DND-41 (cell line): ENCODE data around the gene FAM13A.

Source experiments
- ATAC-seq: fragments of 200-7000 bp; cut with Tn5 transposase; 3 replicates; pipeline ENCODE4 v1.9.1; 2021; ENCODE audit warnings: low read depth; ENCODE audit not compliant: insufficient read depth
- DNase-seq: peaks from one replicate; pipeline ENCODE4 v3.0.0-alpha.2; 2020
- H2AFZ ChIP-seq: 2 replicates; pipeline ENCODE4 v1.6.0; 2012; ENCODE audit warnings: low read depth, low read length
- H3K27ac ChIP-seq: 2 replicates; pipeline ENCODE4 v1.5.1; 2012; ENCODE audit warnings: low read length, inconsistent platforms
- H3K27me3 ChIP-seq: fragments of 200-600 bp; sonication (generic); 2 replicates; pipeline ENCODE4 v1.6.0; 2012; ENCODE audit warnings: low read length, mild to moderate bottlenecking, inconsistent platforms; ENCODE audit not compliant: insufficient read depth, poor library complexity
- H3K36me3 ChIP-seq: 2 replicates; pipeline ENCODE4 v1.5.1; 2012; ENCODE audit warnings: low read length, inconsistent platforms; ENCODE audit not compliant: insufficient read depth
- H3K4me1 ChIP-seq: 2 replicates; pipeline ENCODE4 v1.5.1; 2012; ENCODE audit warnings: mild to moderate bottlenecking, low read length; ENCODE audit not compliant: insufficient read depth
- H3K4me2 ChIP-seq: 2 replicates; pipeline ENCODE4 v1.6.0; 2012; ENCODE audit warnings: mild to moderate bottlenecking, moderate library complexity, low read length, inconsistent platforms; ENCODE audit not compliant: insufficient read depth
- H3K4me3 ChIP-seq, 2 experiments: fragments of 200-600 bp in 1 of 2; shearing (Covaris generic) in 1 of 2; 2 replicates each; pipeline ENCODE4 v1.5.1; 2012 to 2016; ENCODE audit warnings: inconsistent platforms in 2 of 2, low read length in 2 of 2, mild to moderate bottlenecking in 2 of 2, low read depth in 1 of 2, moderate library complexity in 1 of 2
- H3K79me2 ChIP-seq: 2 replicates; pipeline ENCODE4 v1.6.0; 2012; ENCODE audit warnings: low read length, inconsistent platforms; ENCODE audit not compliant: insufficient read depth
- H3K9ac ChIP-seq: 2 replicates; pipeline ENCODE4 v1.6.0; 2012; ENCODE audit warnings: low read depth, mild to moderate bottlenecking, inconsistent platforms, low read length, moderate library complexity
- H3K9me3 ChIP-seq: 2 replicates; pipeline ENCODE4 v1.5.1; 2012; ENCODE audit warnings: low read length, moderate library complexity, mild to moderate bottlenecking, inconsistent platforms; ENCODE audit not compliant: insufficient read depth, severe bottlenecking
- H4K20me1 ChIP-seq: 2 replicates; pipeline ENCODE4 v1.6.0; 2012; ENCODE audit warnings: low read length; ENCODE audit not compliant: insufficient read depth
- EZH2 ChIP-seq: IDR thresholded peaks from 3 replicates; pipeline ENCODE4 v1.6.1; 2012; ENCODE audit warnings: borderline replicate concordance, low read depth, mild to moderate bottlenecking, moderate library complexity, low read length, inconsistent platforms; ENCODE audit not compliant: severe bottlenecking
- TF ChIP-seq, protein P1 (sequence below): IDR thresholded peaks from 2 replicates; pipeline ENCODE4 v1.5.1; 2012; ENCODE audit warnings: borderline replicate concordance, low read length, moderate library complexity, mild to moderate bottlenecking; ENCODE audit not compliant: poor library complexity, severe bottlenecking; ENCODE audit errors: extremely low read depth

FAM13A gene

DNA sequence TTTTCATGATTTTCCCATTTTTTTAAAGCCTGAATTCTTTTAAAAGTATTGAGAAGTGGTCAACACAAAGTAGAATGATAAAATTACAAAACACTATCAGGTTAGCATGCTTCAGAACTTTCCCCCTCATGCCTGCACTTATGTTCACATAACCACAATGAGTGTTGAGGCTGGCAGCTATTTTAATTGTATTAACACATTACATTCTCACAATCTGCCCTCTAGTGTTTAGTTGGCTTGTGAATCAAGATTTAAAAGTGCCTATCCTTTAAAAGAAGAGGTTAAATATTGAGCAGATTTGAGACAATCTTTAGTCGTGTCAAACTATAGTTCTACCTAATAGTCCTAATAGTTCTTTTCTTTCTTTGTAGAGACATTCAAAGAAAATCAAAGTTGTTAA is 265.7 kb downstream of the FAM13A start:
- Histone ChIP-seq H3K27me3 (no peaks in the 10 kb centered on the region), H3K79me2 (no peaks in the 10 kb centered on the region), H3K27ac (no peak overlapping the region), H3K4me3 (no peak overlapping the region), H3K36me3 (no peaks in the 10 kb centered on the region), H3K4me2 (no peak overlapping the region), H4K20me1 (no peaks in the 10 kb centered on the region), H3K9me3 (no peaks in the 10 kb centered on the region), H2AFZ (no peak overlapping the region), H3K9ac (no peak overlapping the region), H3K4me1 (no peaks in the 10 kb centered on the region)
- TF ChIP-seq, protein P1, sequence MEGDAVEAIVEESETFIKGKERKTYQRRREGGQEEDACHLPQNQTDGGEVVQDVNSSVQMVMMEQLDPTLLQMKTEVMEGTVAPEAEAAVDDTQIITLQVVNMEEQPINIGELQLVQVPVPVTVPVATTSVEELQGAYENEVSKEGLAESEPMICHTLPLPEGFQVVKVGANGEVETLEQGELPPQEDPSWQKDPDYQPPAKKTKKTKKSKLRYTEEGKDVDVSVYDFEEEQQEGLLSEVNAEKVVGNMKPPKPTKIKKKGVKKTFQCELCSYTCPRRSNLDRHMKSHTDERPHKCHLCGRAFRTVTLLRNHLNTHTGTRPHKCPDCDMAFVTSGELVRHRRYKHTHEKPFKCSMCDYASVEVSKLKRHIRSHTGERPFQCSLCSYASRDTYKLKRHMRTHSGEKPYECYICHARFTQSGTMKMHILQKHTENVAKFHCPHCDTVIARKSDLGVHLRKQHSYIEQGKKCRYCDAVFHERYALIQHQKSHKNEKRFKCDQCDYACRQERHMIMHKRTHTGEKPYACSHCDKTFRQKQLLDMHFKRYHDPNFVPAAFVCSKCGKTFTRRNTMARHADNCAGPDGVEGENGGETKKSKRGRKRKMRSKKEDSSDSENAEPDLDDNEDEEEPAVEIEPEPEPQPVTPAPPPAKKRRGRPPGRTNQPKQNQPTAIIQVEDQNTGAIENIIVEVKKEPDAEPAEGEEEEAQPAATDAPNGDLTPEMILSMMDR = peak; percentile 27
- TF ChIP-seq EZH2 = no peak
- ATAC-seq (peak; percentile 33; the same call in 1 of the 3 replicates), DNase-seq (no peak)

- Histone ChIP-seq H2AFZ (no peak overlapping the region), H4K20me1 (no peaks in the 10 kb centered on the region), H3K4me1 (no peaks in the 10 kb centered on the region), H3K27ac (no peak overlapping the region), H3K36me3 (no peaks in the 10 kb centered on the region), H3K9me3 (no peaks in the 10 kb centered on the region), H3K4me3 (no peak overlapping the region), H3K9ac (no peak overlapping the region), H3K4me2 (no peak overlapping the region), H3K27me3 (no peaks in the 10 kb centered on the region), H3K79me2 (no peaks in the 10 kb centered on the region)
- no peak for DNase-seq
- no peak for ATAC-seq
- no peak for TF ChIP-seq EZH2
- TF ChIP-seq, protein P1 = no peak
Observed at GRCh38 chr4:88788895-88789294, 268.1 kb downstream of the FAM13A start.

- ATAC-seq (no peak), DNase-seq (no peak)
- no peak overlapping the region for H3K4me2 ChIP-seq
- no peak overlapping the region for H2AFZ ChIP-seq
- H3K27ac ChIP-seq = no peak overlapping the region
- no peaks in the 10 kb centered on the region for H3K9me3 ChIP-seq
- no peaks in the 10 kb centered on the region for H3K27me3 ChIP-seq
- TF ChIP-seq, protein P1 = no peak
- no peak for TF ChIP-seq EZH2
- H3K36me3 ChIP-seq = no peaks in the 10 kb centered on the region
- no peaks in the 10 kb centered on the region for H3K79me2 ChIP-seq
- H3K4me3 ChIP-seq = no peak overlapping the region
- H3K4me1 ChIP-seq = no peaks in the 10 kb centered on the region
- no peaks in the 10 kb centered on the region for H4K20me1 ChIP-seq
- H3K9ac ChIP-seq = no peak overlapping the region
Observed at GRCh38 chr4:88788424-88788823, 268.6 kb downstream of the FAM13A start.

GRCh38 chr4:88786011-88786410 is 271.0 kb downstream of the FAM13A start:
- Histone ChIP-seq H3K9me3 (no peaks in the 10 kb centered on the region), H3K27me3 (no peaks in the 10 kb centered on the region), H3K27ac (no peak overlapping the region), H2AFZ (no peak overlapping the region), H4K20me1 (no peaks in the 10 kb centered on the region), H3K4me3 (no peak overlapping the region), H3K4me2 (no peak overlapping the region), H3K79me2 (no peaks in the 10 kb centered on the region), H3K36me3 (no peaks in the 10 kb centered on the region), H3K4me1 (no peaks in the 10 kb centered on the region), H3K9ac (no peak overlapping the region)
- ATAC-seq (no peak), DNase-seq (no peak)
- TF ChIP-seq EZH2 = no peak
